Measurements from ENCODE around the gene NCR3LG1.

GRCh38 chr11:17408026-17408425 is 56.4 kb downstream of the NCR3LG1 start:
- no peak for TF ChIP-seq CTCF (IDR thresholded peaks at IDR 0.05; ENCODE audit: extremely low read depth in 1 of 2, insufficient read depth in 1 of 2, low read depth in 1 of 2, low read length in 2 of 2)
- TF ChIP-seq POLR2A (IDR thresholded peaks at IDR 0.05; ENCODE audit: low read depth, low read length), result no peak
- no peak for TF ChIP-seq POLR2AphosphoS5 (IDR thresholded peaks at IDR 0.05; ENCODE audit: insufficient read depth, low read depth, low read length)
- TF ChIP-seq EZH2 (IDR thresholded peaks at IDR 0.05; ENCODE audit: borderline replicate concordance, low read depth, low read length, severe bottlenecking), result no peak
- TF ChIP-seq MYC (IDR thresholded peaks at IDR 0.05; ENCODE audit: low read depth, low read length), result no peak
- no peak for TF ChIP-seq MAX (IDR thresholded peaks at IDR 0.05; ENCODE audit: insufficient read depth, insufficient read length)
- no peak for TF ChIP-seq JUN (IDR thresholded peaks at IDR 0.05; ENCODE audit: borderline replicate concordance, insufficient read depth, insufficient read length, low read depth)
- TF ChIP-seq GATA2 (IDR thresholded peaks at IDR 0.05; ENCODE audit: insufficient read depth, insufficient read length, low read depth, low read length), result no peak

All from endothelial cell of umbilical vein (primary cell).